ENCODE data around the gene ATP9B. TPM values are rescaled to one million over a fixed set of nuclear protein-coding genes. Genes with fewer than 3 reads are reported as not detected.

Gene ATP9B
- total and polyA plus RNA-seq, 2 donors = 14.9 to 19.3 TPM

GRCh38 chr18:79403723-79404566 lies 334.8 kb downstream of the ATP9B start:
- 73% methylated on average over 31 of the region's 31 CpGs for WGBS
- no peak for DNase-seq (ENCODE audit: low read depth in 6 of 9, low spot score in 9 of 9)
- peaks cover 25 to 60% of the 10 kb centered on the region in 2 donors for H3K4me1 ChIP-seq (ENCODE audit: control insufficient read depth in 2 of 2, insufficient read depth in 2 of 2, low read length in 2 of 2)
- H3K4me3 ChIP-seq (ENCODE audit: low read length in 2 of 2) = no peak overlapping the region
- H3K27ac ChIP-seq (ENCODE audit: low read depth in 1 of 2, low read length in 1 of 2) = peak overlapping the region in 1 of 2 donors; percentile 55
- H3K27me3 ChIP-seq (ENCODE audit: control insufficient read depth in 2 of 2, insufficient read depth in 1 of 2, low read length in 1 of 2) = peaks cover 6 to 14% of the 10 kb centered on the region in 2 donors
- H3K9me3 ChIP-seq (ENCODE audit: control insufficient read depth in 2 of 2, insufficient read depth in 1 of 2, low read length in 1 of 2) = peaks cover 0 to 7% of the 10 kb centered on the region in 2 donors
- H3K36me3 ChIP-seq (ENCODE audit: control insufficient read depth in 2 of 2, insufficient read depth in 2 of 2, low read length in 1 of 2) = no peaks in the 10 kb centered on the region

GRCh38 chr18:79404567-79404910 lies 335.3 kb downstream of the ATP9B start:
- Histone ChIP-seq H3K36me3 (ENCODE audit: control insufficient read depth in 2 of 2, insufficient read depth in 2 of 2, low read length in 1 of 2) (no peaks in the 10 kb centered on the region), H3K4me3 (ENCODE audit: low read length in 2 of 2) (no peak overlapping the region), H3K9me3 (ENCODE audit: control insufficient read depth in 2 of 2, insufficient read depth in 1 of 2, low read length in 1 of 2) (peaks cover 0 to 7% of the 10 kb centered on the region in 2 donors), H3K27me3 (ENCODE audit: control insufficient read depth in 2 of 2, insufficient read depth in 1 of 2, low read length in 1 of 2) (peaks cover 0 to 8% of the 10 kb centered on the region in 2 donors), H3K4me1 (ENCODE audit: control insufficient read depth in 2 of 2, insufficient read depth in 2 of 2, low read length in 2 of 2) (peaks cover 23 to 55% of the 10 kb centered on the region in 2 donors), H3K27ac (ENCODE audit: low read depth in 1 of 2, low read length in 1 of 2) (peak overlapping the region in 1 of 2 donors; percentile 54)
- DNase-seq (ENCODE audit: low read depth in 6 of 9, low spot score in 9 of 9) = no peak
- 91% methylated on average over 12 of the region's 12 CpGs for WGBS

- peaks cover 0 to 4% of the 10 kb centered on the region in 2 donors for H3K27me3 ChIP-seq (ENCODE audit: control insufficient read depth in 2 of 2, insufficient read depth in 1 of 2, low read length in 1 of 2)
- H3K4me1 ChIP-seq (ENCODE audit: control insufficient read depth in 2 of 2, insufficient read depth in 2 of 2, low read length in 2 of 2) = peaks cover 23 to 52% of the 10 kb centered on the region in 2 donors
- peak overlapping the region in 1 of 2 donors; percentile 12 for H3K4me3 ChIP-seq (ENCODE audit: low read length in 2 of 2)
- H3K36me3 ChIP-seq (ENCODE audit: control insufficient read depth in 2 of 2, insufficient read depth in 2 of 2, low read length in 1 of 2) = peaks cover 0 to 3% of the 10 kb centered on the region in 2 donors
- no peak for DNase-seq (ENCODE audit: low read depth in 6 of 9, low spot score in 9 of 9)
- WGBS = 89% methylated on average over 23 of the region's 23 CpGs
- peak overlapping the region; percentile 83 to 87 for H3K27ac ChIP-seq (ENCODE audit: low read depth in 1 of 2, low read length in 1 of 2)
- H3K9me3 ChIP-seq (ENCODE audit: control insufficient read depth in 2 of 2, insufficient read depth in 1 of 2, low read length in 1 of 2) = peaks cover 0 to 7% of the 10 kb centered on the region in 2 donors
Measured at GRCh38 chr18:79405019-79405780, 336.0 kb downstream of the ATP9B start.

GRCh38 chr18:79405781-79406575 lies 336.8 kb downstream of the ATP9B start:
- Histone ChIP-seq H3K9me3 (ENCODE audit: control insufficient read depth in 2 of 2, insufficient read depth in 1 of 2, low read length in 1 of 2) (peaks cover 0 to 7% of the 10 kb centered on the region in 2 donors), H3K4me1 (ENCODE audit: control insufficient read depth in 2 of 2, insufficient read depth in 2 of 2, low read length in 2 of 2) (peaks cover 21 to 51% of the 10 kb centered on the region in 2 donors), H3K27me3 (ENCODE audit: control insufficient read depth in 2 of 2, insufficient read depth in 1 of 2, low read length in 1 of 2) (peaks cover 0 to 4% of the 10 kb centered on the region in 2 donors), H3K36me3 (ENCODE audit: control insufficient read depth in 2 of 2, insufficient read depth in 2 of 2, low read length in 1 of 2) (peaks cover 5 to 10% of the 10 kb centered on the region in 2 donors), H3K4me3 (ENCODE audit: low read length in 2 of 2) (peak overlapping the region in 1 of 2 donors; percentile 26), H3K27ac (ENCODE audit: low read depth in 1 of 2, low read length in 1 of 2) (peak overlapping the region; percentile 83 to 87)
- DNase-seq (ENCODE audit: low read depth in 6 of 9, low spot score in 9 of 9) = peak; percentile 59 to 91 (median 76)
- WGBS = 30% methylated on average over 27 of the region's 27 CpGs

GRCh38 chr18:79406708-79407107 lies 337.5 kb downstream of the ATP9B start:
- WGBS = 96% methylated on average over 30 of the region's 30 CpGs
- Histone ChIP-seq H3K4me3 (ENCODE audit: low read length in 2 of 2) (no peak overlapping the region), H3K27me3 (ENCODE audit: control insufficient read depth in 2 of 2, insufficient read depth in 1 of 2, low read length in 1 of 2) (peaks cover 0 to 4% of the 10 kb centered on the region in 2 donors), H3K36me3 (ENCODE audit: control insufficient read depth in 2 of 2, insufficient read depth in 2 of 2, low read length in 1 of 2) (peaks cover 7 to 18% of the 10 kb centered on the region in 2 donors), H3K27ac (ENCODE audit: low read depth in 1 of 2, low read length in 1 of 2) (peak overlapping the region; percentile 83 to 87), H3K4me1 (ENCODE audit: control insufficient read depth in 2 of 2, insufficient read depth in 2 of 2, low read length in 2 of 2) (peaks cover 20 to 45% of the 10 kb centered on the region in 2 donors), H3K9me3 (ENCODE audit: control insufficient read depth in 2 of 2, insufficient read depth in 1 of 2, low read length in 1 of 2) (peaks cover 0 to 7% of the 10 kb centered on the region in 2 donors)
- no peak for DNase-seq (ENCODE audit: low read depth in 6 of 9, low spot score in 9 of 9)

- peaks cover 19 to 44% of the 10 kb centered on the region in 2 donors for H3K36me3 ChIP-seq (ENCODE audit: control insufficient read depth in 2 of 2, insufficient read depth in 2 of 2, low read length in 1 of 2)
- WGBS = over 99% methylated on average over 3 of the region's 3 CpGs
Measured at GRCh38 chr18:79409313-79409712, 340.1 kb downstream of the ATP9B start.

GRCh38 chr18:79410171-79410641 lies 341.0 kb downstream of the ATP9B start:
- 96% methylated on average over 30 of the region's 30 CpGs for WGBS

More at GRCh38 chr18:79409313-79409712, 340.1 kb downstream of the ATP9B start:
- no peak for DNase-seq (ENCODE audit: low read depth in 6 of 9, low spot score in 9 of 9)
- H3K4me1 ChIP-seq (ENCODE audit: control insufficient read depth in 2 of 2, insufficient read depth in 2 of 2, low read length in 2 of 2) = peaks cover 11 to 22% of the 10 kb centered on the region in 2 donors
- no peak overlapping the region for H3K4me3 ChIP-seq (ENCODE audit: low read length in 2 of 2)
- no peak overlapping the region for H3K27ac ChIP-seq (ENCODE audit: low read depth in 1 of 2, low read length in 1 of 2)
- no peaks in the 10 kb centered on the region for H3K27me3 ChIP-seq (ENCODE audit: control insufficient read depth in 2 of 2, insufficient read depth in 1 of 2, low read length in 1 of 2)
- H3K9me3 ChIP-seq (ENCODE audit: control insufficient read depth in 2 of 2, insufficient read depth in 1 of 2, low read length in 1 of 2) = peaks cover 0 to 7% of the 10 kb centered on the region in 2 donors

GRCh38 chr18:79410731-79411613 lies 341.8 kb downstream of the ATP9B start:
- Histone ChIP-seq H3K36me3 (ENCODE audit: control insufficient read depth in 2 of 2, insufficient read depth in 2 of 2, low read length in 1 of 2) (peaks cover 21 to 51% of the 10 kb centered on the region in 2 donors), H3K4me3 (ENCODE audit: low read length in 2 of 2) (no peak overlapping the region), H3K27me3 (ENCODE audit: control insufficient read depth in 2 of 2, insufficient read depth in 1 of 2, low read length in 1 of 2) (no peaks in the 10 kb centered on the region), H3K4me1 (ENCODE audit: control insufficient read depth in 2 of 2, insufficient read depth in 2 of 2, low read length in 2 of 2) (peaks cover 2 to 6% of the 10 kb centered on the region in 2 donors), H3K27ac (ENCODE audit: low read depth in 1 of 2, low read length in 1 of 2) (no peak overlapping the region), H3K9me3 (ENCODE audit: control insufficient read depth in 2 of 2, insufficient read depth in 1 of 2, low read length in 1 of 2) (no peaks in the 10 kb centered on the region)
- WGBS = 98% methylated on average over 84 of the region's 84 CpGs
- no peak for DNase-seq (ENCODE audit: low read depth in 6 of 9, low spot score in 9 of 9)

More at GRCh38 chr18:79410171-79410641, 341.0 kb downstream of the ATP9B start:
- no peak overlapping the region for H3K4me3 ChIP-seq (ENCODE audit: low read length in 2 of 2)
- H3K4me1 ChIP-seq (ENCODE audit: control insufficient read depth in 2 of 2, insufficient read depth in 2 of 2, low read length in 2 of 2) = peaks cover 9 to 14% of the 10 kb centered on the region in 2 donors
- H3K27me3 ChIP-seq (ENCODE audit: control insufficient read depth in 2 of 2, insufficient read depth in 1 of 2, low read length in 1 of 2) = no peaks in the 10 kb centered on the region
- DNase-seq (ENCODE audit: low read depth in 6 of 9, low spot score in 9 of 9) = no peak
- peaks cover 0 to 3% of the 10 kb centered on the region in 2 donors for H3K9me3 ChIP-seq (ENCODE audit: control insufficient read depth in 2 of 2, insufficient read depth in 1 of 2, low read length in 1 of 2)
- H3K36me3 ChIP-seq (ENCODE audit: control insufficient read depth in 2 of 2, insufficient read depth in 2 of 2, low read length in 1 of 2) = peaks cover 21 to 51% of the 10 kb centered on the region in 2 donors
- no peak overlapping the region for H3K27ac ChIP-seq (ENCODE audit: low read depth in 1 of 2, low read length in 1 of 2)
